Liver (tissue), 9 donors: ENCODE data around the gene ST6GALNAC5. TPM values are rescaled to one million over a fixed set of nuclear protein-coding genes. Genes with fewer than 3 reads are reported as not detected.

Experiments
- DNase-seq: peaks from one replicate; pipeline ENCODE4 v3.0.0-alpha.2; 2017; ENCODE audit warnings: low spot score
- H3K27ac ChIP-seq, 2 donors: one replicate each; pipeline ENCODE4 v1.7.0; 2013; ENCODE audit warnings: inconsistent platforms in 2 of 2, low read length in 2 of 2, control low read depth in 1 of 2, low read depth in 1 of 2, mild to moderate bottlenecking in 1 of 2
- H3K27me3 ChIP-seq, 4 donors: one replicate each; pipeline versions ENCODE4 v1.6.1 to v1.7.0; 2013; ENCODE audit warnings: low read length in 3 of 4, inconsistent platforms in 1 of 4, mild to moderate bottlenecking in 1 of 4, moderate library complexity in 1 of 4; ENCODE audit not compliant: control insufficient read depth in 4 of 4, insufficient read depth in 4 of 4
- H3K36me3 ChIP-seq, 4 donors: one replicate each; pipeline versions ENCODE4 v1.6.1 to v1.7.0; 2013; ENCODE audit warnings: low read length in 3 of 4, mild to moderate bottlenecking in 3 of 4, low read depth in 1 of 4, moderate library complexity in 1 of 4; ENCODE audit not compliant: control insufficient read depth in 4 of 4, insufficient read depth in 3 of 4
- H3K4me1 ChIP-seq, 4 donors: one replicate each; pipeline versions ENCODE4 v1.6.1 to v1.7.0; 2013; ENCODE audit warnings: low read length in 3 of 4, mild to moderate bottlenecking in 3 of 4, moderate library complexity in 1 of 4; ENCODE audit not compliant: control insufficient read depth in 4 of 4, insufficient read depth in 4 of 4
- H3K4me3 ChIP-seq, 3 donors: one replicate each; pipeline versions ENCODE4 v1.6.1 to v1.7.0; 2013; ENCODE audit warnings: low read length in 3 of 3, control low read depth in 1 of 3, low read depth in 1 of 3, mild to moderate bottlenecking in 1 of 3
- H3K9ac ChIP-seq, 2 donors: one replicate each; pipeline ENCODE4 v1.7.0; 2013; ENCODE audit warnings: low read length in 2 of 2, mild to moderate bottlenecking in 2 of 2, moderate library complexity in 2 of 2, control low read depth in 1 of 2, low read depth in 1 of 2
- H3K9me3 ChIP-seq, 4 donors: one replicate each; pipeline versions ENCODE4 v1.6.1 to v1.7.0; 2013; ENCODE audit warnings: low read length in 3 of 4; ENCODE audit not compliant: control insufficient read depth in 4 of 4
- EGR1 ChIP-seq, 2 donors: IDR thresholded peaks; 2 replicates each; pipeline ENCODE4 v1.6.1; 2016 to 2018; ENCODE audit warnings: antibody characterized with exemption in 2 of 2, low read depth in 2 of 2
- FOXA1 ChIP-seq: IDR thresholded peaks from 2 replicates; pipeline ENCODE4 v1.6.1; 2016; ENCODE audit warnings: antibody characterized with exemption
- FOXA2 ChIP-seq: IDR thresholded peaks from 2 replicates; pipeline ENCODE4 v1.6.1; 2016; ENCODE audit warnings: antibody characterized with exemption
- GABPA ChIP-seq, 2 donors: IDR thresholded peaks in 1 of 2; conservative IDR thresholded peaks in 1 of 2; 2 replicates each; pipeline ENCODE4 v1.6.1; 2016; ENCODE audit warnings: antibody characterized with exemption in 2 of 2, mild to moderate bottlenecking in 1 of 2, moderate library complexity in 1 of 2
- HNF4A ChIP-seq, 2 donors: conservative IDR thresholded peaks; 2 replicates each; pipeline ENCODE4 v1.6.1; 2016; ENCODE audit warnings: antibody characterized with exemption in 2 of 2, mild to moderate bottlenecking in 2 of 2
- HNF4G ChIP-seq: IDR thresholded peaks from 2 replicates; pipeline ENCODE4 v1.6.1; 2016; ENCODE audit warnings: antibody characterized with exemption
- JUND ChIP-seq, 2 donors: IDR thresholded peaks; 2 replicates each; pipeline ENCODE4 v1.6.1; 2016; ENCODE audit warnings: antibody characterized with exemption in 2 of 2
- NR2F2 ChIP-seq: IDR thresholded peaks from 2 replicates; pipeline ENCODE4 v1.6.1; 2016; ENCODE audit warnings: antibody characterized with exemption
- RAD21 ChIP-seq, 2 donors: IDR thresholded peaks; 2 replicates each; pipeline ENCODE4 v1.6.1; 2016; ENCODE audit warnings: antibody characterized with exemption in 2 of 2, mild to moderate bottlenecking in 2 of 2
- RXRA ChIP-seq, 2 donors: IDR thresholded peaks; 2 replicates each; pipeline ENCODE4 v1.6.1; 2017 to 2018; ENCODE audit warnings: antibody characterized with exemption in 2 of 2, mild to moderate bottlenecking in 1 of 2
- SP1 ChIP-seq: IDR thresholded peaks from 2 replicates; pipeline ENCODE4 v1.6.1; 2018; ENCODE audit warnings: antibody characterized with exemption, mild to moderate bottlenecking
- TAF1 ChIP-seq: conservative IDR thresholded peaks from 2 replicates; pipeline ENCODE4 v1.6.1; 2016; ENCODE audit warnings: antibody characterized with exemption, mild to moderate bottlenecking
- YY1 ChIP-seq: IDR thresholded peaks from 2 replicates; pipeline ENCODE4 v1.6.1; 2016; ENCODE audit warnings: antibody characterized with exemption, mild to moderate bottlenecking
- WGBS: extraction: QIAGEN DNeasy Blood & Tissue Kit; methylation state at CpG from one replicate; pipeline ENCODE4 v1.1.7; 2013; 5-methylcytosine and 5-hydroxymethylcytosine counted together
- polyA plus RNA-seq, 2 donors: library from polyadenylated mRNA; stranded (reverse) in 1 of 2; unstranded in 1 of 2; fragments of 200-250 nt in 1 of 2; fragments of >200 nt in 1 of 2; fragmentation: Nextera tagmentation in 1 of 2; extraction: Ambion mirVana in 1 of 2; gene quantifications; one replicate each; pipeline versions ENCODE4 v1.2.1 to v1.2.3, GENCODE V29; 2013 to 2015
- total RNA-seq, 2 donors: library from RNA; depleted of rRNA; stranded (reverse); fragments of >200 nt; gene quantifications; one replicate each; pipeline ENCODE4 v1.2.3, GENCODE V29; 2014
- TF ChIP-seq, protein P1 (sequence below): fragments of 150-350 bp; IDR thresholded peaks from 2 replicates; pipeline ENCODE4 v1.5.1; 2017; ENCODE audit warnings: improper control_type of control experiment, low read depth, low read length; ENCODE audit not compliant: missing input control
- TF ChIP-seq, protein P2 (sequence below): IDR thresholded peaks from 2 replicates; pipeline ENCODE4 v1.6.1; 2016; ENCODE audit warnings: antibody characterized with exemption, mild to moderate bottlenecking
- TF ChIP-seq, protein P3 (sequence below): IDR thresholded peaks from 2 replicates; pipeline ENCODE4 v1.6.1; 2016; ENCODE audit warnings: antibody characterized with exemption
- TF ChIP-seq, protein P4 (sequence below): IDR thresholded peaks from 2 replicates; pipeline ENCODE4 v1.6.1; 2016; ENCODE audit warnings: antibody characterized with exemption
- TF ChIP-seq, protein P5 (sequence below): IDR thresholded peaks from 2 replicates; pipeline ENCODE4 v1.6.1; 2016; ENCODE audit warnings: antibody characterized with exemption
- donor health status: healthy.
- donor health status: healthy.
- donor health status: healthy.
- donor health status: healthy.
- donor health status: healthy.

ST6GALNAC5 gene
- total and polyA plus RNA-seq, 4 donors, result 0.09 to 0.17 TPM; not detected in 2

DNA sequence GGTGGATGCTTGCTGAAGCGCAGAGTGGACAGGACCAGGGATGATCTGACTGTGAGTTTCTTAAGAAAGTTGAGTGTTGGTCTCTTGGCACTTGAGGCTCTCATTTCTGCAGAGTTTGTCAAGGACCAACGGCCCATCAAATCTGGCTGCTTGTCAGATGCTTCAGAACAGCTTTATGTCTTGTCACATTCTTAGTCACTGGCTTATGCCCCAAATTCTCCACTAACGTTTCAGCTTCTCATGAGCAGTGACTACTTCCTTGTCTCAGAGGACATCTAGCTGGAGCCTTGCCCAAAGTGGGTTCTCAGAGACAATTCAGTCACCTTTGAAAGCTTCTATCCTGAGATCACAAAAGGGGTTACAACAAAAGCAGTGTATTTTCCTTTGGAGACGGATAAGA, 92.3 kb downstream of the ST6GALNAC5 start:
- TF ChIP-seq, protein P1, sequence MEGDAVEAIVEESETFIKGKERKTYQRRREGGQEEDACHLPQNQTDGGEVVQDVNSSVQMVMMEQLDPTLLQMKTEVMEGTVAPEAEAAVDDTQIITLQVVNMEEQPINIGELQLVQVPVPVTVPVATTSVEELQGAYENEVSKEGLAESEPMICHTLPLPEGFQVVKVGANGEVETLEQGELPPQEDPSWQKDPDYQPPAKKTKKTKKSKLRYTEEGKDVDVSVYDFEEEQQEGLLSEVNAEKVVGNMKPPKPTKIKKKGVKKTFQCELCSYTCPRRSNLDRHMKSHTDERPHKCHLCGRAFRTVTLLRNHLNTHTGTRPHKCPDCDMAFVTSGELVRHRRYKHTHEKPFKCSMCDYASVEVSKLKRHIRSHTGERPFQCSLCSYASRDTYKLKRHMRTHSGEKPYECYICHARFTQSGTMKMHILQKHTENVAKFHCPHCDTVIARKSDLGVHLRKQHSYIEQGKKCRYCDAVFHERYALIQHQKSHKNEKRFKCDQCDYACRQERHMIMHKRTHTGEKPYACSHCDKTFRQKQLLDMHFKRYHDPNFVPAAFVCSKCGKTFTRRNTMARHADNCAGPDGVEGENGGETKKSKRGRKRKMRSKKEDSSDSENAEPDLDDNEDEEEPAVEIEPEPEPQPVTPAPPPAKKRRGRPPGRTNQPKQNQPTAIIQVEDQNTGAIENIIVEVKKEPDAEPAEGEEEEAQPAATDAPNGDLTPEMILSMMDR, result no peak
- TF ChIP-seq HNF4A (conservative IDR thresholded peaks at IDR 0.05) (no peak), SP1 (no peak), GABPA (IDR thresholded peaks at IDR 0.05 in 1 of 2, conservative IDR thresholded peaks at IDR 0.05 in 1 of 2) (no peak), RAD21 (IDR thresholded peaks at IDR 0.05) (no peak), FOXA2 (no peak), JUND (IDR thresholded peaks at IDR 0.05) (no peak), RXRA (IDR thresholded peaks at IDR 0.05) (no peak), EGR1 (IDR thresholded peaks at IDR 0.05; ENCODE audit: low read depth in 2 of 2) (no peak), FOXA1 (no peak), NR2F2 (no peak), HNF4G (no peak), YY1 (no peak), TAF1 (no peak)
- TF ChIP-seq, protein P2, sequence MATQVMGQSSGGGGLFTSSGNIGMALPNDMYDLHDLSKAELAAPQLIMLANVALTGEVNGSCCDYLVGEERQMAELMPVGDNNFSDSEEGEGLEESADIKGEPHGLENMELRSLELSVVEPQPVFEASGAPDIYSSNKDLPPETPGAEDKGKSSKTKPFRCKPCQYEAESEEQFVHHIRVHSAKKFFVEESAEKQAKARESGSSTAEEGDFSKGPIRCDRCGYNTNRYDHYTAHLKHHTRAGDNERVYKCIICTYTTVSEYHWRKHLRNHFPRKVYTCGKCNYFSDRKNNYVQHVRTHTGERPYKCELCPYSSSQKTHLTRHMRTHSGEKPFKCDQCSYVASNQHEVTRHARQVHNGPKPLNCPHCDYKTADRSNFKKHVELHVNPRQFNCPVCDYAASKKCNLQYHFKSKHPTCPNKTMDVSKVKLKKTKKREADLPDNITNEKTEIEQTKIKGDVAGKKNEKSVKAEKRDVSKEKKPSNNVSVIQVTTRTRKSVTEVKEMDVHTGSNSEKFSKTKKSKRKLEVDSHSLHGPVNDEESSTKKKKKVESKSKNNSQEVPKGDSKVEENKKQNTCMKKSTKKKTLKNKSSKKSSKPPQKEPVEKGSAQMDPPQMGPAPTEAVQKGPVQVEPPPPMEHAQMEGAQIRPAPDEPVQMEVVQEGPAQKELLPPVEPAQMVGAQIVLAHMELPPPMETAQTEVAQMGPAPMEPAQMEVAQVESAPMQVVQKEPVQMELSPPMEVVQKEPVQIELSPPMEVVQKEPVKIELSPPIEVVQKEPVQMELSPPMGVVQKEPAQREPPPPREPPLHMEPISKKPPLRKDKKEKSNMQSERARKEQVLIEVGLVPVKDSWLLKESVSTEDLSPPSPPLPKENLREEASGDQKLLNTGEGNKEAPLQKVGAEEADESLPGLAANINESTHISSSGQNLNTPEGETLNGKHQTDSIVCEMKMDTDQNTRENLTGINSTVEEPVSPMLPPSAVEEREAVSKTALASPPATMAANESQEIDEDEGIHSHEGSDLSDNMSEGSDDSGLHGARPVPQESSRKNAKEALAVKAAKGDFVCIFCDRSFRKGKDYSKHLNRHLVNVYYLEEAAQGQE, result no peak
- TF ChIP-seq, protein P3, sequence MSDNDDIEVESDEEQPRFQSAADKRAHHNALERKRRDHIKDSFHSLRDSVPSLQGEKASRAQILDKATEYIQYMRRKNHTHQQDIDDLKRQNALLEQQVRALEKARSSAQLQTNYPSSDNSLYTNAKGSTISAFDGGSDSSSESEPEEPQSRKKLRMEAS, result no peak
- TF ChIP-seq, protein P4, sequence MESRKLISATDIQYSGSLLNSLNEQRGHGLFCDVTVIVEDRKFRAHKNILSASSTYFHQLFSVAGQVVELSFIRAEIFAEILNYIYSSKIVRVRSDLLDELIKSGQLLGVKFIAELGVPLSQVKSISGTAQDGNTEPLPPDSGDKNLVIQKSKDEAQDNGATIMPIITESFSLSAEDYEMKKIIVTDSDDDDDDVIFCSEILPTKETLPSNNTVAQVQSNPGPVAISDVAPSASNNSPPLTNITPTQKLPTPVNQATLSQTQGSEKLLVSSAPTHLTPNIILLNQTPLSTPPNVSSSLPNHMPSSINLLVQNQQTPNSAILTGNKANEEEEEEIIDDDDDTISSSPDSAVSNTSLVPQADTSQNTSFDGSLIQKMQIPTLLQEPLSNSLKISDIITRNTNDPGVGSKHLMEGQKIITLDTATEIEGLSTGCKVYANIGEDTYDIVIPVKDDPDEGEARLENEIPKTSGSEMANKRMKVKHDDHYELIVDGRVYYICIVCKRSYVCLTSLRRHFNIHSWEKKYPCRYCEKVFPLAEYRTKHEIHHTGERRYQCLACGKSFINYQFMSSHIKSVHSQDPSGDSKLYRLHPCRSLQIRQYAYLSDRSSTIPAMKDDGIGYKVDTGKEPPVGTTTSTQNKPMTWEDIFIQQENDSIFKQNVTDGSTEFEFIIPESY, result no peak
- TF ChIP-seq, protein P5, sequence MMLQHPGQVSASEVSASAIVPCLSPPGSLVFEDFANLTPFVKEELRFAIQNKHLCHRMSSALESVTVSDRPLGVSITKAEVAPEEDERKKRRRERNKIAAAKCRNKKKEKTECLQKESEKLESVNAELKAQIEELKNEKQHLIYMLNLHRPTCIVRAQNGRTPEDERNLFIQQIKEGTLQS, result no peak
- WGBS, result 84% methylated on average over 4 of the region's 4 CpGs
- no peaks in the 10 kb centered on the region for H3K4me1 ChIP-seq
- no peak overlapping the region for H3K27ac ChIP-seq
- H3K9me3 ChIP-seq, result no peaks in the 10 kb centered on the region
- no peak overlapping the region for H3K4me3 ChIP-seq
- H3K9ac ChIP-seq, result no peak overlapping the region
- no peaks in the 10 kb centered on the region for H3K27me3 ChIP-seq
- H3K36me3 ChIP-seq, result no peaks in the 10 kb centered on the region
- DNase-seq, result no peak
